GM12878 (cell line): ENCODE data around the gene MT1G. TPM values are rescaled to one million over a fixed set of nuclear protein-coding genes. Genes with fewer than 3 reads are reported as not detected.

ENCODE experiments used
- ATAC-seq: fragments of 200-7000 bp; cut with Tn5 transposase; 3 replicates; pipeline ENCODE4 v1.9.1; 2020; ENCODE audit warnings: mild to moderate bottlenecking, moderate library complexity
- BruUV-seq: library from RNA; stranded (reverse); fragments of 400-500 nt; replicated peaks from 2 replicates; lab custom pipeline; 2021; lab: Mats Ljungman, UMichigan
- CTCF ChIA-PET: fragments of 300-600 bp; sonication (Branson Sonifier 250); formaldehyde crosslinking; extraction: SDS; loops from one replicate; lab custom pipeline; 2021; ENCODE audit warnings: inconsistent platforms; lab: Yijun Ruan, JAX
- POLR2A ChIA-PET: fragments of 350-600 bp; formaldehyde crosslinking; extraction: SDS; loops from one replicate; lab custom pipeline; 2021; ENCODE audit warnings: inconsistent platforms; lab: Charles Lee
- RAD21 ChIA-PET: fragments of 300-600 bp; sonication (Branson Sonifier 250); formaldehyde crosslinking; loops from one replicate; lab custom pipeline; 2023; ENCODE audit warnings: antibody characterized with exemption; ENCODE audit not compliant: unreplicated experiment; lab: Charles Lee
- SMC1A ChIA-PET: fragments of 300-600 bp; sonication (Branson Sonifier 250); formaldehyde crosslinking; loops from one replicate; lab custom pipeline; 2023; ENCODE audit not compliant: unreplicated experiment, uncharacterized antibody; lab: Charles Lee
- DNase-seq: peaks from one replicate; pipeline ENCODE4 v3.0.0-alpha.2; 2011; ENCODE audit warnings: low read depth, low spot score
- FAIRE-seq: peaks from 3 replicates; lab custom pipeline; 2011; peaks lifted over from hg19 to GRCh38; lab: Jason Lieb, UNC
- H2AFZ ChIP-seq: 2 replicates; pipeline ENCODE4 v1.6.0; 2011; ENCODE audit warnings: low read depth, low read length, control low read depth; ENCODE audit not compliant: control insufficient read depth
- H3K27ac ChIP-seq: 2 replicates; pipeline ENCODE4 v1.5.1; 2011; ENCODE audit warnings: control low read depth; ENCODE audit not compliant: control insufficient read depth, insufficient read depth
- H3K27me3 ChIP-seq, 2 experiments: replicated peaks in 1 of 2; 2 replicates each; pipeline versions ENCODE4 v1.6.0 to v1.6.1; 2011; ENCODE audit warnings: low read length in 1 of 2; ENCODE audit not compliant: control insufficient read depth in 2 of 2, insufficient read depth in 2 of 2
- H3K36me3 ChIP-seq, 2 experiments: 2 replicates each; pipeline ENCODE4 v1.5.1; 2011; ENCODE audit warnings: low read length in 1 of 2; ENCODE audit not compliant: control insufficient read depth in 2 of 2, insufficient read depth in 2 of 2
- H3K4me1 ChIP-seq: 2 replicates; pipeline ENCODE4 v1.6.1; 2011; ENCODE audit warnings: mild to moderate bottlenecking, low read length, moderate library complexity, mixed read lengths; ENCODE audit not compliant: control insufficient read depth, insufficient read depth
- H3K4me2 ChIP-seq: 2 replicates; pipeline ENCODE4 v1.6.0; 2011; ENCODE audit warnings: control low read depth; ENCODE audit not compliant: control insufficient read depth, insufficient read depth
- H3K4me3 ChIP-seq: fragments of 200-600 bp; sonication (generic); 2 replicates; pipeline ENCODE4 v1.5.1; 2016
- H3K79me2 ChIP-seq: 2 replicates; pipeline ENCODE4 v1.6.0; 2011; ENCODE audit warnings: low read length; ENCODE audit not compliant: control insufficient read depth, insufficient read depth
- H3K9ac ChIP-seq: 2 replicates; pipeline ENCODE4 v1.8.0; 2011; ENCODE audit warnings: low read length, control low read depth, mixed read lengths; ENCODE audit not compliant: control insufficient read depth, insufficient read depth
- H3K9me3 ChIP-seq: replicated peaks from 3 replicates; pipeline ENCODE4 v1.5.1; 2011; ENCODE audit warnings: mild to moderate bottlenecking, low read length; ENCODE audit not compliant: control insufficient read depth, insufficient read depth
- H4K20me1 ChIP-seq: 2 replicates; pipeline ENCODE4 v1.6.0; 2011; ENCODE audit not compliant: control insufficient read depth, insufficient read depth
- ATF7 ChIP-seq: fragments of 450-650 bp; IDR thresholded peaks from 2 replicates; pipeline ENCODE4 v1.6.1; 2016; ENCODE audit warnings: low read depth, mild to moderate bottlenecking
- BMI1 ChIP-seq: fragments of 450-650 bp; IDR thresholded peaks from 2 replicates; pipeline ENCODE4 v1.6.1; 2016; ENCODE audit warnings: mild to moderate bottlenecking, moderate library complexity, borderline replicate concordance
- CEBPB ChIP-seq, 2 experiments: fragments of 150-350 bp in 1 of 2; IDR thresholded peaks; 2 replicates each; pipeline ENCODE4 v1.6.1; 2012 to 2014; ENCODE audit warnings: low read depth in 2 of 2, low read length in 2 of 2, borderline replicate concordance in 1 of 2, inconsistent platforms in 1 of 2
- CHD1 ChIP-seq: IDR thresholded peaks from 2 replicates; pipeline ENCODE4 v1.6.1; 2012; ENCODE audit warnings: low read depth, low read length, improper control_type of control experiment
- CTCF ChIP-seq, 3 experiments: IDR thresholded peaks in 2 of 3; conservative IDR thresholded peaks in 1 of 3; 2 replicates each; pipeline ENCODE4 v1.5.1; 2011; ENCODE audit warnings: low read depth in 3 of 3, low read length in 3 of 3, mild to moderate bottlenecking in 3 of 3, control low read depth in 2 of 3, moderate library complexity in 2 of 3, inconsistent platforms in 1 of 3, mixed read lengths in 1 of 3; ENCODE audit not compliant: control insufficient read depth in 2 of 3, insufficient read depth in 1 of 3; ENCODE audit errors: extremely low read depth in 1 of 3
- GABPA ChIP-seq: IDR thresholded peaks from 2 replicates; pipeline ENCODE4 v1.6.1; 2014; ENCODE audit warnings: antibody characterized with exemption, low read depth, mild to moderate bottlenecking, inconsistent platforms
- HCFC1 ChIP-seq: fragments of 150-350 bp; IDR thresholded peaks from 2 replicates; pipeline ENCODE4 v1.6.1; 2014; ENCODE audit warnings: low read length
- JUNB ChIP-seq: IDR thresholded peaks from 2 replicates; pipeline ENCODE4 v1.6.1; 2016; ENCODE audit warnings: antibody characterized with exemption, mild to moderate bottlenecking
- KLF5 ChIP-seq: fragments of 450-650 bp; IDR thresholded peaks from 2 replicates; pipeline ENCODE4 v1.6.1; 2014; ENCODE audit warnings: mild to moderate bottlenecking; ENCODE audit not compliant: partially characterized antibody
- NFXL1 ChIP-seq: fragments of 450-650 bp; IDR thresholded peaks from 2 replicates; pipeline ENCODE4 v1.6.1; 2017; ENCODE audit warnings: antibody characterized with exemption, mild to moderate bottlenecking, borderline replicate concordance
- RAD21 ChIP-seq: IDR thresholded peaks from 2 replicates; pipeline ENCODE4 v1.6.1; 2011; ENCODE audit warnings: mild to moderate bottlenecking, low read depth, low read length, moderate library complexity; ENCODE audit not compliant: insufficient read depth
- SMAD5 ChIP-seq: IDR thresholded peaks from 2 replicates; pipeline ENCODE4 v1.6.1; 2016; ENCODE audit warnings: antibody characterized with exemption, low read depth
- SUPT20H ChIP-seq: IDR thresholded peaks from 2 replicates; pipeline ENCODE4 v1.6.1; 2011; ENCODE audit warnings: low read depth, mild to moderate bottlenecking, low read length, moderate library complexity, borderline replicate concordance; ENCODE audit not compliant: control insufficient read depth
- TARDBP ChIP-seq: IDR thresholded peaks from 2 replicates; pipeline ENCODE4 v1.6.1; 2016; ENCODE audit warnings: borderline replicate concordance
- WGBS: methylation state at CpG from one replicate; pipeline ENCODE4 v1.1.6; 2016; ENCODE audit warnings: low lambda C conversion rate; ENCODE audit not compliant: insufficient replicate concordance, insufficient coverage; ENCODE audit errors: missing lambda C conversion rate; 5-methylcytosine and 5-hydroxymethylcytosine counted together
- in situ Hi-C: fragments of 300-500 bp; cut with MboI; formaldehyde crosslinking; loops from 9 replicates; pipeline ENCODE4 v1.14.3; 2018; ENCODE audit warnings: mixed read lengths
- intact Hi-C: fragments of 100-400 bp; cut with micrococcal nuclease; formaldehyde crosslinking; loops from one replicate; pipeline ENCODE4 v1.14.2; 2022; ENCODE audit not compliant: unreplicated experiment
- polyA plus RNA-seq, 11 experiments: library from polyadenylated mRNA; depleted of rRNA in 4 of 11; unstranded in 6 of 11; stranded (reverse) in 5 of 11; fragments of >200 nt; fragmentation: Nextera tagmentation in 4 of 11; fragmentation: Illumina TruSeq in 1 of 11; extraction: Ambion mirVana in 4 of 11; extraction: Trizol in 1 of 11; gene quantifications; 1 replicate in 1 of 11; 2 replicates in 10 of 11; pipeline versions ENCODE4 v1.2.1 to v1.2.3, GENCODE V29; 2011 to 2016; ENCODE audit warnings: inconsistent platforms in 2 of 11, missing spikeins in 2 of 11, low read depth in 1 of 11
- total RNA-seq, 4 experiments: library from RNA; depleted of rRNA in 3 of 4; stranded (reverse); fragments of >200 nt in 3 of 4; fragmentation: Illumina TruSeq in 1 of 4; extraction: Trizol in 1 of 4; gene quantifications; 2 replicates each; pipeline versions ENCODE4 v1.2.1 to v1.2.3, GENCODE V29; 2013 to 2021
- TF ChIP-seq, protein P1 (sequence below): fragments of 150-350 bp; IDR thresholded peaks from 2 replicates; pipeline ENCODE4 v1.6.1; 2014; ENCODE audit warnings: mild to moderate bottlenecking, low read depth, low read length

MT1G gene
- total and polyA plus RNA-seq, 10 of the 15 experiments (the other 5 are each of a cell fraction or from before 2014, with no cell fraction given): 1.2 to 9.1 (median 4.6) TPM

DNA sequence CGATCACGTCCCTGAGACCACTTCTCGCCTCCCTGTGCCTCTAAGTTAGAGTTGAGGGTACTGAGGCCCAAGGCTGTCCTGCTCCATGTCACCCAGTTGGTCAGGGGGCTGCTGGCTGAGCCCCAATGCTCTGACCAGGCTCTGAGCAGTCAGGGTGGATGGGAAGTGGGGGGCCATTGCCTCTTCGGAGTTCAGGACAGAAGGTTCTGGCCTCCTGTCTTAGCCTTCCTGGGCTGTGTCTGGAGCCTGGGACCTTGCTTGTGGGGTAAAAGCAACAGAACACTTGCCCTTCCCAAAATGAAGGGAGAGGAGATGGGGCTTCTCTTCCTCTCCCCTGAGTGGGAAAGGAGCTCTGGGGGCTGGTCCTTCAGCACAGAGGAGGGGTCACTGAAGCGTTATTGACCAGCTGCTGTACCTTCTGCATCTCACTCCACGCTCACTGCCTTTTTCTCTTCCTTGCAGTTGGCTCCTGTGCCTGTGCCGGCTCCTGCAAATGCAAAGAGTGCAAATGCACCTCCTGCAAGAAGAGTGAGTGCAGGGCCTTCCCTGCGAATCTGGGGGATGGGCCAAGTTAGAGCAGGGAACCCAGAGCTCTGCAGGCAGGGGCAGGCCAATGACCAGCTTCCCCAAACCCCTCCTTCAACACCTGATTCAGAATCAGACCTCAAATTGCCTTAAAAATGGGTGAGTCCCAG, 15.0 kb upstream of the MT1G start:
- in situ Hi-C loops: loop anchor here (25.0 kb wide), 1 partner anchor 746 kb away; no protein-coding TSS in a partner anchor
- Histone ChIP-seq H3K4me1 (peaks cover 12% of the 10 kb centered on the region), H3K9ac (peak overlapping the region; percentile 84), H2AFZ (peak overlapping the region; percentile 97), H3K27ac (peak overlapping the region; percentile 39; the same call in 1 of the 2 replicates), H3K4me3 (peak overlapping the region; percentile 76), H3K79me2 (no peaks in the 10 kb centered on the region), H3K27me3 (no peaks in the 10 kb centered on the region; a peak in 1 of 4 replicates), H3K9me3 (no peaks in the 10 kb centered on the region), H4K20me1 (no peaks in the 10 kb centered on the region), H3K36me3 (no peaks in the 10 kb centered on the region), H3K4me2 (peak overlapping the region; percentile 100)
- peak; percentile 34 for ATAC-seq
- no peak for DNase-seq
- WGBS: 24% methylated on average over 8 of the region's 8 CpGs
- FAIRE-seq: no peak
- ChIA-PET SMC1A (interaction anchor here (0.8 to 1.5 kb wide), 4 partner anchors 9 to 106 kb away, joined by 3 to 11 read pairs (median 3); no protein-coding TSS in a partner anchor), CTCF (interaction anchor here (1.0 to 2.5 kb wide), 3 partner anchors 19 to 326 kb away, joined by 3 to 13 read pairs (median 3); no protein-coding TSS in a partner anchor), RAD21 (interaction anchor here (1.0 to 1.7 kb wide), 4 partner anchors 9 to 71 kb away, joined by 3 to 6 read pairs (median 3); no protein-coding TSS in a partner anchor), POLR2A (interaction anchor here (0.6 to 0.7 kb wide), 2 partner anchors 73 to 216 kb away, joined by 3 read pairs; no protein-coding TSS in a partner anchor)
- BruUV-seq: TSS peak; percentile 88
- no peak for TF ChIP-seq ATF7
- no peak for TF ChIP-seq BMI1
- no peak for TF ChIP-seq NFXL1
- no peak for TF ChIP-seq RAD21
- TF ChIP-seq SMAD5: no peak
- no peak for TF ChIP-seq CTCF (IDR thresholded peaks at IDR 0.05 in 2 of 3, conservative IDR thresholded peaks at IDR 0.05 in 1 of 3; ENCODE audit: control insufficient read depth in 2 of 3, extremely low read depth in 1 of 3, insufficient read depth in 1 of 3, low read depth in 3 of 3, low read length in 3 of 3)
- no peak for TF ChIP-seq GABPA
- TF ChIP-seq KLF5: no peak
- TF ChIP-seq SUPT20H: no peak
- TF ChIP-seq CHD1: no peak
- no peak for TF ChIP-seq CEBPB (IDR thresholded peaks at IDR 0.05; ENCODE audit: borderline replicate concordance in 1 of 2, low read depth in 2 of 2, low read length in 2 of 2)
- no peak for TF ChIP-seq HCFC1
- TF ChIP-seq, protein P1, sequence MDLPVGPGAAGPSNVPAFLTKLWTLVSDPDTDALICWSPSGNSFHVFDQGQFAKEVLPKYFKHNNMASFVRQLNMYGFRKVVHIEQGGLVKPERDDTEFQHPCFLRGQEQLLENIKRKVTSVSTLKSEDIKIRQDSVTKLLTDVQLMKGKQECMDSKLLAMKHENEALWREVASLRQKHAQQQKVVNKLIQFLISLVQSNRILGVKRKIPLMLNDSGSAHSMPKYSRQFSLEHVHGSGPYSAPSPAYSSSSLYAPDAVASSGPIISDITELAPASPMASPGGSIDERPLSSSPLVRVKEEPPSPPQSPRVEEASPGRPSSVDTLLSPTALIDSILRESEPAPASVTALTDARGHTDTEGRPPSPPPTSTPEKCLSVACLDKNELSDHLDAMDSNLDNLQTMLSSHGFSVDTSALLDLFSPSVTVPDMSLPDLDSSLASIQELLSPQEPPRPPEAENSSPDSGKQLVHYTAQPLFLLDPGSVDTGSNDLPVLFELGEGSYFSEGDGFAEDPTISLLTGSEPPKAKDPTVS: no peak
- no peak for TF ChIP-seq TARDBP
- no peak for TF ChIP-seq JUNB
- intact Hi-C loops: loop anchor here (1.0 kb wide), 1 partner anchor 74 kb away; no protein-coding TSS in a partner anchor
